GM18505 (cell line): ENCODE results near the gene CASQ1.

Experiments used
- ATAC-seq: cut with Tn5 transposase; IDR thresholded peaks from one replicate; pipeline ENCODE4 v1.9.1; 2021; ENCODE audit not compliant: unreplicated experiment
- POLR2A ChIP-seq: IDR thresholded peaks from 4 replicates; pipeline ENCODE4 v1.6.1; 2011; ENCODE audit warnings: borderline replicate concordance; ENCODE audit not compliant: insufficient read depth, insufficient read length; ENCODE audit errors: extremely low read depth

CASQ1 gene

GRCh38 chr1:160200786-160201185 is 10.4 kb downstream of the CASQ1 start:
- TF ChIP-seq POLR2A, result no peak
- no peak for ATAC-seq

- ATAC-seq, result peak; percentile 5
Observed at GRCh38 chr1:160204526-160205241, 14.3 kb downstream of the CASQ1 start.

GRCh38 chr1:160205242-160206035 is 15.1 kb downstream of the CASQ1 start, which contains the start of gene PEA15:
Gene PEA15, plus strand, starts transcription at chr1:160205384. Its CDS starts 6,161 bp downstream, at chr1:160211545.
- peak; percentile 46 for ATAC-seq

More at GRCh38 chr1:160204526-160205241, 14.3 kb downstream of the CASQ1 start:
- TF ChIP-seq POLR2A, result peak; percentile 31

GRCh38 chr1:160206036-160206389 is 15.6 kb downstream of the CASQ1 start:
- ATAC-seq, result no peak
- TF ChIP-seq POLR2A, result no peak

More at GRCh38 chr1:160205242-160206035, 15.1 kb downstream of the CASQ1 start, which contains the start of gene PEA15:
- TF ChIP-seq POLR2A, result peak; percentile 62

- ATAC-seq, result no peak
- no peak for TF ChIP-seq POLR2A
Observed at GRCh38 chr1:160206421-160207117, 16.2 kb downstream of the CASQ1 start.

- no peak for TF ChIP-seq POLR2A
- no peak for ATAC-seq
Observed at GRCh38 chr1:160207118-160207650, 16.8 kb downstream of the CASQ1 start.

GRCh38 chr1:160207771-160208556 is 17.6 kb downstream of the CASQ1 start:
- no peak for TF ChIP-seq POLR2A
- no peak for ATAC-seq

GRCh38 chr1:160208557-160209320 is 18.4 kb downstream of the CASQ1 start:
- no peak for ATAC-seq
- TF ChIP-seq POLR2A, result no peak

- TF ChIP-seq POLR2A, result no peak
- no peak for ATAC-seq
Observed at GRCh38 chr1:160209321-160210046, 19.1 kb downstream of the CASQ1 start.

- ATAC-seq, result no peak
- TF ChIP-seq POLR2A, result no peak
Observed at GRCh38 chr1:160210561-160210960, 20.2 kb downstream of the CASQ1 start.

GRCh38 chr1:160211046-160211790 is 20.8 kb downstream of the CASQ1 start:
- no peak for ATAC-seq
- no peak for TF ChIP-seq POLR2A

- no peak for TF ChIP-seq POLR2A
Observed at GRCh38 chr1:160214481-160215140, 24.2 kb downstream of the CASQ1 start.

More at GRCh38 chr1:160214481-160215140, 24.2 kb downstream of the CASQ1 start:
- no peak for ATAC-seq
